Spinal cord (tissue), 10 donors: ENCODE measurements around the gene ANXA2. TPM values are rescaled to one million over a fixed set of nuclear protein-coding genes. Genes with fewer than 3 reads are reported as not detected.
A peak's percentile ranks its signal among the peaks of the same experiment; 100 is the strongest.
"Not testable (repeated sequence)": the region's sequence is repeated elsewhere in the genome, so short reads cannot be mapped to it uniquely, and the experiment has no call there.

ENCODE experiments used
- DNase-seq, 6 donors: peaks; one replicate each; pipeline versions ENCODE4 v3.0.0 to v3.0.0-alpha.2; 2013 to 2015; ENCODE audit warnings: low spot score in 6 of 6, low read depth in 4 of 6
- H3K27ac ChIP-seq: one replicate; pipeline ENCODE4 v1.5.1; 2013; ENCODE audit warnings: low read depth, low read length, control low read depth
- H3K27me3 ChIP-seq: one replicate; pipeline ENCODE4 v1.6.1; 2013; ENCODE audit warnings: low read length; ENCODE audit not compliant: control insufficient read depth, insufficient read depth
- H3K36me3 ChIP-seq: one replicate; pipeline ENCODE4 v1.6.1; 2013; ENCODE audit warnings: low read length; ENCODE audit not compliant: control insufficient read depth, insufficient read depth
- H3K4me1 ChIP-seq: one replicate; pipeline ENCODE4 v1.6.1; 2013; ENCODE audit warnings: low read length; ENCODE audit not compliant: control insufficient read depth, insufficient read depth
- H3K4me3 ChIP-seq: one replicate; pipeline ENCODE4 v1.5.1; 2013; ENCODE audit warnings: low read depth, low read length, control low read depth
- H3K9me3 ChIP-seq: one replicate; pipeline ENCODE4 v1.6.1; 2013; ENCODE audit warnings: low read length; ENCODE audit not compliant: control insufficient read depth, insufficient read depth
- WGBS: methylation state at CpG from one replicate; pipeline ENCODE4 v1.1.5; 2013; ENCODE audit warnings: missing lambda C conversion rate; ENCODE audit not compliant: insufficient coverage; 5-methylcytosine and 5-hydroxymethylcytosine counted together
- polyA plus RNA-seq, 2 donors: library from polyadenylated mRNA; unstranded; fragments of 120-200 nt; gene quantifications; one replicate each; pipeline ENCODE4 v1.2.1, GENCODE V29; 2013; ENCODE audit not compliant: insufficient read length in 2 of 2
- total RNA-seq, 2 donors: library from RNA; depleted of rRNA in 1 of 2; stranded (reverse); fragments of 120-200 nt in 1 of 2; fragments of >200 nt in 1 of 2; gene quantifications; one replicate each; pipeline versions ENCODE4 v1.2.3 to v1.2.4, GENCODE V29; 2013 to 2014
- donor health status: healthy.

ANXA2 gene
- total and polyA plus RNA-seq, 4 donors = 119 to 1,008 (median 412) TPM

- Histone ChIP-seq H3K4me3 (no peak overlapping the region), H3K4me1 (no peaks in the 10 kb centered on the region), H3K36me3 (no peaks in the 10 kb centered on the region), H3K9me3 (no peaks in the 10 kb centered on the region), H3K27me3 (no peaks in the 10 kb centered on the region), H3K27ac (no peak overlapping the region)
- WGBS = 82% methylated on average over 12 of the region's 17 CpGs
- no peak for DNase-seq
These were observed 33.7 kb downstream of the ANXA2 start for GRCh38 chr15:60363903-60364611.

- 0% methylated on average over 1 of the region's 2 CpGs for WGBS
- H3K4me1 ChIP-seq = no peaks in the 10 kb centered on the region
- no peak overlapping the region for H3K4me3 ChIP-seq
- no peaks in the 10 kb centered on the region for H3K27me3 ChIP-seq
- DNase-seq = no peak
- H3K9me3 ChIP-seq = no peaks in the 10 kb centered on the region
- no peaks in the 10 kb centered on the region for H3K36me3 ChIP-seq
- H3K27ac ChIP-seq = no peak overlapping the region
These were observed 34.7 kb downstream of the ANXA2 start for GRCh38 chr15:60363087-60363549.

- Histone ChIP-seq H3K36me3 (no peaks in the 10 kb centered on the region), H3K27ac (no peak overlapping the region)
- no peak for DNase-seq
These were observed 35.3 kb downstream of the ANXA2 start for GRCh38 chr15:60362321-60363086.

GRCh38 chr15:60359738-60360137 lies 38.0 kb downstream of the ANXA2 start:
- peak; percentile 57 to 95 (median 67) for DNase-seq
- H3K4me3 ChIP-seq, H3K27me3 ChIP-seq, H3K27ac ChIP-seq, H3K36me3 ChIP-seq, H3K9me3 ChIP-seq, H3K4me1 ChIP-seq: not testable (repeated sequence)
- WGBS = 61% methylated on average over 4 of the region's 10 CpGs

More at GRCh38 chr15:60362321-60363086, 35.3 kb downstream of the ANXA2 start:
- whole genome bisulfite sequencing = 61% methylated on average over 5 of the region's 8 CpGs
- Histone ChIP-seq H3K9me3 (no peaks in the 10 kb centered on the region), H3K4me3 (no peak overlapping the region), H3K27me3 (no peaks in the 10 kb centered on the region), H3K4me1 (no peaks in the 10 kb centered on the region)

DNA sequence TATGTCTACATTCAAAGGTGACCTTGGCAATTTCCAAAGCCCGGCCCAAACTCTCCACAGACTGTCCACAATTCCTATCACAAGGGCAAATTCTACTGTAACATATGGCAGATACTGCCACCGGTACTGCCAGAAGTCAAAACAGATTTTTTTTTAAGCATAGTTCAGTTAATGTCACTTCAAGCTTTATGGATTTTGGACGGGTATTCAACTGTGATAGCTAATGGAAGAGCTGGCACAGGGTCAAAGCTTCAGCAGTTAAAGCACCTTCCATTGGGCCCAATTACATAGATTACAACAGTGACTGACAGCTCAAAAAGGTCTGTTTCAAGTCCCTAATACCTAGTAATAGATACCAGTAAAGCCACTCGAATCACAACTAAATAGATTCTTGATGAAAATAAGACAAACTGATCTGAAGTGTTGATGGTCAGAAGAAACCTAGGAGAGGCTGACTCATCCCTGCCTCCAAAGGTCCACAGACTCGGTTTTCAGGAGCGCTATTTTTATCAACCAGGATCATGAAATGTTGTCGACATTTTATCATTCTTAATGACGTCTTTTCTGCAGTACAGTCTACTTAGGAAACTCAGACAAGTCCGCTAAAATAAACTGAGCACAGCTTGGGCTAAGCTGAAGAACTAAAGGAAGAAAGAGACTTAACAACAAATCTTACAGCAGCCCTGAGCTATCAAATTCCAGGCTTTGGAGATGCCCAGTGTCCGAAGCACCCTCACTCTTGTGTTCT lies 38.7 kb downstream of the ANXA2 start:
- peak in 1 of 6 donors; percentile 57 for DNase-seq
- Histone ChIP-seq H3K27ac (no peak overlapping the region), H3K4me1 (no peaks in the 10 kb centered on the region), H3K27me3 (no peaks in the 10 kb centered on the region), H3K9me3 (no peaks in the 10 kb centered on the region), H3K36me3 (peaks cover 5% of the 10 kb centered on the region), H3K4me3 (no peak overlapping the region)
- WGBS = 64% methylated on average over 7 of the region's 10 CpGs

GRCh38 chr15:60356832-60357231 lies 41.0 kb downstream of the ANXA2 start:
- WGBS = 84% methylated on average over 2 of the region's 4 CpGs
- Histone ChIP-seq H3K27me3 (no peaks in the 10 kb centered on the region), H3K36me3 (peaks cover 5% of the 10 kb centered on the region), H3K4me1 (no peaks in the 10 kb centered on the region), H3K27ac (no peak overlapping the region), H3K9me3 (no peaks in the 10 kb centered on the region), H3K4me3 (no peak overlapping the region)
- DNase-seq = no peak

GRCh38 chr15:60355148-60355857 lies 42.5 kb downstream of the ANXA2 start:
- Histone ChIP-seq H3K4me3 (no peak overlapping the region), H3K27me3 (no peaks in the 10 kb centered on the region), H3K9me3 (no peaks in the 10 kb centered on the region), H3K4me1 (peaks cover 3% of the 10 kb centered on the region), H3K27ac (no peak overlapping the region), H3K36me3 (peaks cover 7% of the 10 kb centered on the region)
- no peak for DNase-seq
- 85% methylated on average over 5 of the region's 10 CpGs for WGBS

DNA sequence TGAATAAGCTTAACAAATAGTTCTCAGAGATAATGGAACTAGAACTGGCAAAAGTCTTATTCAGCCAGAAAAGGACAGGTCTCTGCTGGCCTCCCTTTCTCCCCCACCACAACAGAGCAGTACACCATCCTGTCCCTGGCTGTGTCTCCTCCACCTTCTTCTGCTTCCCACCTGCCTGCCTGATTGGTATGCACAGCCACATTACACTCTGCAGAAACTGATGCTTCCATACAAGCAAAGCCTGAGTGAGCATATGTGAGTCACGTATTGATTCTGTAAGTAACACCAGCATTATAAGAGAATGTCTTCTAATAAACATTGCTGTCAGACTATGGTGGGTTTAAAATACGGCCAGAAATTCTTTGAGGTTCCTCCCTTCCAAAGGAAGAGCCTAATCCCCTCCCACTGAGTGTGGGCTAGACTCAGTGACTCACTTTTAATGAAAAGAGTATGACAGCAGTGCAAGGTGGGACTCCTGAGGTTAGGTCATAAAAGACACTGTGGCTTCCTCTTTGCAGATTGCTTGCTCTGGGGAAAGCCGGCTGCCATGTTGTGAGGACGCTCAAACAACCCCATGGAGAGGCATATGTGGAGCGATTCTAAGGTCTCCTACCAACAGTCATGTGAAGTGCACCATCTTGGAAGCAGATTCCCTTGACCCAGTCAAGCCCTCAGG lies 44.4 kb downstream of the ANXA2 start:
- peak in 1 of 6 donors; percentile 42 for DNase-seq
- H3K27ac ChIP-seq = no peak overlapping the region
- H3K4me3 ChIP-seq = no peak overlapping the region
- peaks cover 7% of the 10 kb centered on the region for H3K36me3 ChIP-seq
- WGBS = 63% methylated on average over 3 of the region's 5 CpGs
- peaks cover 3% of the 10 kb centered on the region for H3K4me1 ChIP-seq
- no peaks in the 10 kb centered on the region for H3K9me3 ChIP-seq
- no peaks in the 10 kb centered on the region for H3K27me3 ChIP-seq

DNA sequence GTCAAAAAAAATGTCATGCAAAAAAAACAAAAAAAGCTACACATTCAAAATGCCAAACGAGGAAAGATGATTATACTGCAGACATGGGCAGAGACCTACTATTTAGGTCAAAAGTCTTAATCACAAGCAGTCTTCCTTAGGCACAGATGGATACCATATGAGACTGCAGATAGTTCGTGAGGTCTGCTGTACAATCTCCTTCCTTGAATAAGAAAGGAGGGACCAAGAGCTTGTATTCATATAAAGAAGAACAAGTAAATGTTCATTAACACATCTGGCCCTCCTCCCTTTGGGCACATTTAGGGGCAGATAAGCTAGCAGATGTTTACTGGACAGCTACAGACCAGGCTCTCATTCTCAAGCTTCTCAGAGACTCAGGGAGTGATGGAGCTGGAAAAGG lies 45.3 kb downstream of the ANXA2 start:
- peaks cover 3% of the 10 kb centered on the region for H3K4me1 ChIP-seq
- H3K27ac ChIP-seq = no peak overlapping the region
- no peak for DNase-seq
- H3K4me3 ChIP-seq = no peak overlapping the region
- peaks cover 7% of the 10 kb centered on the region for H3K36me3 ChIP-seq
- 86% methylated on average over 1 of the region's 2 CpGs for WGBS
- H3K9me3 ChIP-seq = no peaks in the 10 kb centered on the region
- H3K27me3 ChIP-seq = no peaks in the 10 kb centered on the region
